Right lung (tissue), 10 donors: ENCODE data around the gene C20orf204. TPM values are rescaled to one million over a fixed set of nuclear protein-coding genes. Genes with fewer than 3 reads are reported as not detected.
"Not testable (repeated sequence)": the region's sequence is repeated elsewhere in the genome, so short reads cannot be mapped to it uniquely, and the experiment has no call there.

Experiments used
- DNase-seq, 2 donors: peaks; one replicate each; pipeline ENCODE4 v3.0.0-alpha.2; 2013
- long read RNA-seq, 8 donors: transcript quantifications; one replicate each; lab custom pipeline, GENCODE V29; 2026
- polyA plus RNA-seq, 5 donors: library from polyadenylated mRNA; unstranded; fragments of 120-200 nt; gene quantifications; one replicate each; pipeline versions ENCODE4 v1.2.1 to v1.2.3, GENCODE V29; 2013; ENCODE audit warnings: inconsistent platforms in 1 of 5, low replicate concordance in 1 of 5; ENCODE audit not compliant: insufficient read length in 5 of 5, insufficient read depth in 1 of 5

Gene C20orf204, protein sequence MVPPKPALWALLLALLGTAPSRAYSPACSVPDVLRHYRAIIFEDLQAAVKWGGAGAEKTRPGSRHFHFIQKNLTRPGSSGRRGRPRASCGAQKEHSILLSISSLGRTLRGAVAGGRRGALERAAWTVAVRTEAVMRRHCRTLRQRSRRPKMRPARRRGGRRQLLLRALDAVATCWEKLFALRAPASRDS
- 1 to 10 TPM in 4 of 5 donors, under 1 TPM in 1; 0.66 to 1.7 (median 1.1) TPM for polyA plus RNA-seq
- long read RNA-seq, donor 1: 0 reads
- long read RNA-seq, donor 2, partial matches to known transcripts: 0 of 1 reads
- long read RNA-seq, donor 2, other reads (novel, unspliced or antisense): 0 of 1 reads
- long read RNA-seq, donor 3: 0 reads
- long read RNA-seq, donor 4, partial matches to known transcripts: 0 of 1 reads
- long read RNA-seq, donor 4, other reads (novel, unspliced or antisense): 0 of 1 reads
- long read RNA-seq, donor 5, partial matches to known transcripts: 0 of 1 reads
- long read RNA-seq, donor 5, other reads (novel, unspliced or antisense): 0 of 1 reads
- long read RNA-seq, donor 6: 0 reads
- long read RNA-seq, donor 7: 0 reads
- long read RNA-seq, donor 8: 0 reads

DNA sequence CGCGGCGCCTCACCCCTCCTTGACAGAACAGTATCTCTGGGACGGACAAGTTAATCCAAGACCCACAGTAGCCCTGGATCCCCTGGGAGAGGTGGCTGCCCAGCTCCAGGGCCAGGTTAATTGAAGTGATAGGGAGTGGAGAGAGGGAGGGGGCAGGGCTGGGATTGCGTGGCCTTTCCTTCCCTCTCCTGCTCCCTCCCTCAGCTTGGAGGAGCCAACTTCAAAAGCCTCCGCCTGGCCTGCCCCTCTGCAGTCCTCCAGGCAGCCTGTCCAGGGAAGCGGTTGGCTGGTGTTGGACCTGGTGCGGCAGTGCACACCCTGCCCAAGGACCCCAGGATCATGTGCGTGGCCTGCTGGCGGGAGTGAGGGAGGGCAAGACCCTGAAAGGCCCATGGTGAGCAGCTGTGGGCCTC is at the start of gene C20orf204:
Gene C20orf204 (plus strand): TSS at position 250 of the 413 bp plus-strand sequence. CDS start 142 bp downstream, at position 392.
- no peak for DNase-seq

DNA sequence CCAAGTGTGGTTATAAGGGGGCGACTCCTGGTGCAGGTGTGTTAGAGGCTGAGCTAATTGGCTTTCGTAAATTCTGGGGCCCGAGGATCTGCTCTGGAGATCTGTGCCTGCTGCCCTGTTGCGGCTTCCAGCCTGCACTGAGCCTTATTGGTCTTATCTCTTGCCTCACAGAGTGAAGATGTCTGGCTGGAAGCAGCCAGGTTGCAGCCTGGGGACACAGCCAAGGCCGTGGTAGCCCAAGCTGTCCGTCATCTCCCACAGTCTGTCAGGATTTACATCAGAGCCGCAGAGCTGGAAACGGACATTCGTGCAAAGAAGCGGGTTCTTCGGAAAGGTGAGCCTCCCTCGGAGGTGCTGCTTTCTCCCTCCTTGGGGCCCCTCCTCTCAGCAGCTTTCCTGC is 35.1 kb upstream of the C20orf204 start:
- DNase-seq: no peak

- no peak for DNase-seq
Measured at GRCh38 chr20:64001607-64002011, 34.4 kb upstream of the C20orf204 start.

DNA sequence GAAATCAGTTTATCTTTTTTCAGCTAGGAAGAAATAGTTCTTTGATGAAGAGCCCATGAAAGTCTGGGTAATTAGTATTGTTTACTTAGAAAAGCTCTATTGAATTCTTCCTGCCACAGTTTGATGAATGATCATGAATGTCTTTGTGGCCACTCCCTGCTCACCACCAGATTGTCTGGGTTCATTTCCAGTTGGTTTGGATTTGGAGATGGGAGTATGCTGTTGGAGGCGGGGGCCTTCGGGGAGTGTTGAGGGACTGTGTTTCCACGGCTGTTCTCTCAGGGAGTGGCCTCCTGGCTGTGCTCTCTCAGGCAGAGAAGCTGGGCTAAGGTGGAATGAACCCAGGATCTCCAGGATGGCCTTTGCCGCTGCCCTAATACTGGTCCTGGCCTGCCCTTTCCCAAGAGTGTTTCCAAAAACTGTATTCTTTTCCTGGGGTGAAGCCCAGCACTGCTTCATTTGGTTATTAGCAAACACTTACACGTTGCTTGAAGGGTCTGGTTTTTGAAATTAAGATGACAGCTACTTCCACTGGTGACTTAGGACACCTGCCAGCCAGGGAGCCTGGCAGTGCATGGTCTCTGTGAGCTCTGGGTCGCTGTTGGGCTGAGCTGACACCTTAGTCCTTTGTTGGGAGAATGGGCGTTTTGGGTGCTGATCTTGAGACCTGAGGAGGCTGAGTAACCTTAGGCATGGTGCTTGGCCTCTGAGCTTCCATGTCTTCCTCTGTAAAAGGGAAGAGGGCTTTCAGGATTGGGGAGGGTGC is 31.8 kb upstream of the C20orf204 start:
- no peak for DNase-seq

DNA sequence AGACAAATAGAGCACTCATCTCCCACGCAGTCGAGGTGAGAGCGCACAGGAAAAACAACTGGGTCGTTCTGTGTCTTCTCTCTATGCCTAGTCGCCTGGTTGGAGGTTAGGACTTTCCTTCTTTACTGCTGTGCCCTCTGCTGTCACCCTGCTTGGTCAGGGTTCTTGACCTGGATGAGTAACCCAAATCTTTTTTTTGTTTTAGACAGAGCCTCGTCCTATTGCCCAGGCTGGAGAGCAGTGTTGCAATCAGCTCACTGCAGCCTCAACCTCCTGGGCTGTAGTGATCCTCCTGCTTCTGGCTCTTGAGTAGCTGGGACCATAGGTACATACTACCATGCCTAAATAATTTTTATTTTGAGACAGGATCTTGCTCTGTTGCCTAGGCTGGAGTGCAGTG is 30.6 kb upstream of the C20orf204 start:
- DNase-seq: no peak

DNA sequence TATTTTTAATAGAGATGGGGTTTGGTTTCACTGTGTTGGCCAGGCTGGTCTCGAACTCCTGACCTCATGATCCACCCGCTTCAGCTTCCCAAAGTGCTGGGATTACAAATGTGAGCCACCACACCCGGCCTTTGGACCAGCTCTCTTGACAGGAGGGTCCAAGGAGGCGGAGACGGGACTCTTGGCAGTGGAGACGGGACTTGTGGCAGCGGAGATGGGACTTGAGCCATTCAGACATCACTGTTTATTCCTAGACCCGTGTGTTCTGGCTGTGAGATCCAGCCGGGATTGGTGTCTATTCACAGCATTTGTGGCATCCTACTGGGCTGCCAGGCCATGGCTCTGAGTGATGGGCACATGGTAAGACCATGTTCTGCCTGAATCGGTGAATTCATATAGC is 29.5 kb upstream of the C20orf204 start:
- no peak for DNase-seq

GRCh38 chr20:64006902-64007301 is 29.1 kb upstream of the C20orf204 start:
- DNase-seq: no peak

DNA sequence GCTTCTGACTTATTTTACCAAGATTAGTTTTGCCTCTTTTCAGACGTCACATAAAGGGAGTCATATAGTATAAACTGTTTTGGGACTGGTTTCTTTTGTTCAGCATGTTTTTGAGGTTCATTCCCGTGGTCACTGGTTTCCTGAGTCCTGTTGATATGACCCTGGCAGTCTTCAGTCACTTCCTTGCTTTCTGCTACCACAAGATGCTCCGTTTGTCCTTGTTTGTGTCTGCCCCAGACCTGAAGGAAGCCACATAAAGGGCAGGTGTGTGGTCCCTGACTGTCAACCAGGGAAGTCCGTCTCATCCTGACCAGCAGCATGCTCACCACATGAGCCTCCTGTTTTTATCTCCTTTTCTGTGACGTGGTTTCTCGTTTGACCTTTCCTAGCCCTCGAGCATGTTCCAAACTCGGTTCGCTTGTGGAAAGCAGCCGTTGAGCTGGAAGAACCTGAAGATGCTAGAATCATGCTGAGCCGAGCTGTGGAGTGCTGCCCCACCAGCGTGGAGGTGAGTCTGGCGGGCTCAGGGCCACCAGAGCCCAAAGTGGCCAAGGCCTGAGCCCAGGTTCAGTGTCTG is 26.1 kb upstream of the C20orf204 start:
- no peak for DNase-seq

DNA sequence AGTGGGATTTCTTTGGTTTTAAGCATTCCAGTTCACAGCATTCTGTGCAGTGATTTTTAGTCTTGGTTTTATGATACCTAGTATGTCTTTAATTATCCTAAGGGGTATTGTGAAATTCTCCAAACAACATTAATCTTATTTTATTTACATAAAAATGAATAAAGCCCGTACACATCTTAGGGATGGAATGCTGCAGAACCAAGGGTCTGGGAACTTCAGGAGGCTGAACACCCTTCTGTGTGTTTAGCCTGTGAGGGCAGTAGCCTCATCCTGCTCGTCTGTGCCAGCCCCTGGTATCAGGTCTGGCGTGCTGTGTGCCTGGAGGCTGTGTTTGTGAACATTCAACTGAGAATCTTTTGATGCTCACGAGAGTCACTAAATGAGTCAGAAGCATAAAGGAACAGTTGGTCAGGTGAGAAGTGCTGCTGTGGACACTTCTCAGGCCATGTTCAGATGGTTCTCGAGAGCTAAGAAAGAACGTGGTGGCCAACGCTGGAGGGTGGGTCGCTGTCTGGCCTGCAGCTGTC is 25.2 kb upstream of the C20orf204 start:
- DNase-seq: no peak

DNA sequence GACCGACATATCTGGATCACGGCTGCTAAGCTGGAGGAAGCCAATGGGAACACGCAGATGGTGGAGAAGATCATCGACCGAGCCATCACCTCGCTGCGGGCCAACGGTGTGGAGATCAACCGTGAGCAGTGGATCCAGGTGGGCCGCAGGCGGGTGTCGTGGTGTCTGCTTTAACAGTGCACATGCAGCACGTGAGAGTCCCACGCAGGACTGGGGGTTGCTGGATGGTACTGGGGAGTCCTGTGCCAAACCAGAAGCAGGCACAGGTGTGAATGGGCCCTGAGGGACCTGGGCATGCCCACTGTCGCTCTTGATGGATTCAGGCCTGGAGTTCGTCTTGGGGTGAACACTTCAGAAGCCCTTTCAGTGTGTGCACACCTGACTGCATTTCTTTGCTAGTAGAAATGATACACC is 24.6 kb upstream of the C20orf204 start:
- DNase-seq: no peak

DNA sequence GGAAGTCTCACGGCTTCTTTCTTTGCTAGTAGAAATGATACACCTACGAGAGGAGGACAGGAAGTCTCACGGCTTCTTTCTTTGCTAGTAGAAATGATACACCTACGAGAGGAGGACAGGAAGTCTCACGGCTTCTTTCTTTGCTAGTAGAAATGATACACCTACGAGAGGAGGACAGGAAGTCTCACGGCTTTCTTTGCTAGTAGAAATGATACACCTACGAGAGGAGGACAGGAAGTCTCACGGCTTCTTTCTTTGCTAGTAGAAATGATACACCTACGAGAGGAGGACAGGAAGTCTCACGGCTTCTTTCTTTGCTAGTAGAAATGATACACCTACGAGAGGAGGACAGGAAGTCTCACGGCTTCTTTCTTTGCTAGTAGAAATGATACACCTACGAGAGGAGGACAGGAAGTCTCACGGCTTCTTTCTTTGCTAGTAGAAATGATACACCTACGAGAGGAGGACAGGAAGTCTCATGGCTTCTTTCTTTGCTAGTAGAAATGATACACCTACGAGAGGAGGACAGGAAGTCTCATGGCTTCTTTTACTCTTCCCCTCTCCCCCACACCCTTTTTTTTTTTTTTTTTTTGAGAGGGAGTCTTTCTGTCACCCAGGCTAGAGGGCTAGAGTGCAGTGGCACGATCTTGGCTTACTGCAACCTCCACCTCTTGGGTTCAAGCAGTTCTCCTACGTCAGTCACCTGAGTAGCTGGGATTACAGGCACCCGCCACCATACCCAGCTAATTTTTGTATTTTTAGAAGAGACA is 23.4 kb upstream of the C20orf204 start:
- not testable (repeated sequence) for DNase-seq

- no peak for DNase-seq
Measured at GRCh38 chr20:64015635-64016034, 20.3 kb upstream of the C20orf204 start.

DNA sequence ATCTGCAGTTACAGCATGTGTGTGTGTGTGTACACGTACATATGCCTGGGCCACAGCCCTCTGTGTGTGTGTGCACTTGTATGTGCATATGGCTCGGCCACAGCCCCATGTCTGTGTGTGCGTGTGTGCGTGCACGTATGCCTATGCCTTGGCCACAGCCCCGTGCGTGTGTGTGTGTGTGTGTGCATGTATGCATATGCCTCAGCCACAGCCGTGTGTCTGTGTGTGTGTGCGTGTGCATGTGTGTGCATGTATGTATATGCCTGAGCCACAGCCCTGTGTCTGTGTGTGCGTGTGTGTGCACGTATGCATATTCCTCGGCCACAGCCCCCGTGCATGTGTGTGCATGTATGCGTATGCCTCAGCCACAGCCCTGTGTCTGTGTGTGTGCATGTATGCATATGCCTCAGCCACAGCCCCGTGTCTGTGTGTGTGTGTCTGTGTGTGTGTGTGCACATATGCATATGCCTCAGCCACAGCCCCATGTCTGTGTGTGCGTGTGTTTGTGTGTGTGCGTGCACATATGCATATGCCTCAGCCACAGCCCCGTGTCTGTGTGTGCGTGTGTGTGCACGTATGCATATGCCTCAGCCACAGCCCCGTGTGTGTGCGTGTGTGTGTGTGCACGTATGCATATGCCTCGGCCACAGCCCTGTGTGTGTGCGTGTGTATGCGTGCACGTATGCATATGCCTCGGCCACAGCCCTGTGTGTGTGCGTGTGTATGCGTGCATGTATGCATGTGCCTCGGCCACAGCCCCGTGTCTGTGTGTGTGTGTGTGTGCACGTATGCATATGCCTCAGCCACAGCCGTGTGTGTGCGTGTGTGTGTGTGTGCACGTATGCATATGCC is 14.6 kb upstream of the C20orf204 start:
- no peak for DNase-seq

- DNase-seq: no peak
Measured at GRCh38 chr20:64022671-64023360, 13.2 kb upstream of the C20orf204 start.

DNA sequence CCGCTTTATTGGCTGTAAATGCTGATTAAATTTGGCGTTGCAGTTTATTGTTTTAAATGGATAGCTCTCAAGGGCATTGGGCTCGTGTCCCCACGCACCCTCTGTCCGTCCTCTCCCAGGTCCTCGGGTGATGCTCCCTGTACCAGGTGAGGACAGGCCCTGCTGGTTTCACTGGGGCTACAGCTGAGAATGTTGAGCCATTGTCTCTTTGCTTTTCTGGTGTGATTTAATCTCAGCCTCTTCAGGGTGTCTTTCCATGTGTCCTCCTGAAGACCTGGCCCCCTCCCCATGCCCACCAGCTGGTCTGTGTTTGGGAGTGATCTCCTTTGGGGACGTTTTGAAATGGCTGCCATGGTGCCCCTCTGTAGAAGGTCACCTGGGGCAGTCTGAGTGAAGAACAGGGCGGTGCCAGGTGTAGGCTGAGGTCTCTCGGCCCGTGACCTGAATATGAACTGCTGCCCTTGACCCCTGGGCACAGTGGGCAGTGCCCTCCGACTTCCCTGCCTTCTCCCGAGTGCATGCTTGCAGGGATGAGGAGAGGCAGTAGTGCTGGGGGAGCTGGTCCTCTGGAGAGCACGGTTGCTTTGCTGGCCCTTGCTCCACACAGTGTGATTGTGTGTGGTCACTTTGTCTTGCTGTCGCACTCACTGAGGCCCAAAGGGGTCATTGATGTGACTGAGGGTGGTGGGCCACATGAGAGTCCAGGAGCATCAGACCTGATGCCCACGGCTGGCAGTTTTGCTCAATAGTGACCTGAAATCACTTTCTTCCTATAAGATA is 12.4 kb upstream of the C20orf204 start:
- DNase-seq: no peak

DNA sequence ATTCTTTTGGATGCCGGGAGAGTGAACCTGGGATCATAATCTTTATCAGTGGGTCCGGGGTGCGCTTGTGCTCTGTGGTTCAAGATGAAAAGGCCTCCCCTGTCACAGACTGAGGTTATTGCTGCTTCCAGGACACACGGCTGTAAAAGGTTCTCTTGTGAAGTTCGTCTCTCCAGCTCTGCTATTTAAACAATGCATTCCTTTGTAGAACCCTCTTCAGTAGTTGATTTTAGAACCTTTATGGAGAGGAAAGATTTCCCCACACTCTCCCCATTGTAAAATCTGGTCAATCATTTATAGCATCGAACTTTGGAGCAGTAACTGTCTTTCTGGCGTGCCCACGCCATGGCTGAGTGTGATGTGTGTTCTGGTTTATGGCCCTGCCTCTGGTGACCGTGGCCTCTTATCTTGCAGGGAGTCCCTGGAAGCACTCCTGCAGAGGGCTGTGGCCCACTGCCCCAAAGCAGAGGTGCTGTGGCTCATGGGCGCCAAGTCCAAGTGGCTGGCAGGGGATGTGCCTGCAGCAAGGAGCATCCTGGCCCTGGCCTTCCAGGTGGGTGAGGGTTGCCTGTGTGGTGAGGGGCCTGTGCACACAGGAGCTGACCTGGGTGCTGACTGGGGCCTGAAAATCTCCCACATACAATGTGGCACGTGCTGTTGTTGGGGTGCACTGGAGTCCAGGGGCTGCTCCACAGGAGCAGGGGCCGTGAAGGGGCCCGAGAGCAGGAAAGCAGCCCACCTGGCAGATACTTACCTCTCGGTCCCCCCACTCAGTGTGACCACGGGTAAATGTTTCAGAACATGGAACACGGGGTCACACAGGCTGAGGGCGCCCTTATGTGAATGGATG is 11.6 kb upstream of the C20orf204 start:
- no peak for DNase-seq

GRCh38 chr20:64025101-64025825 is 10.7 kb upstream of the C20orf204 start:
- no peak for DNase-seq
